Liver (tissue), 9 donors: ENCODE measurements around the gene STUM. TPM values are rescaled to one million over a fixed set of nuclear protein-coding genes. Genes with fewer than 3 reads are reported as not detected.

Experiments used
- DNase-seq: peaks from one replicate; pipeline ENCODE4 v3.0.0-alpha.2; 2017; ENCODE audit warnings: low spot score
- H3K27ac ChIP-seq, 2 donors: one replicate each; pipeline ENCODE4 v1.7.0; 2013; ENCODE audit warnings: inconsistent platforms in 2 of 2, low read length in 2 of 2, control low read depth in 1 of 2, low read depth in 1 of 2, mild to moderate bottlenecking in 1 of 2
- H3K27me3 ChIP-seq, 4 donors: one replicate each; pipeline versions ENCODE4 v1.6.1 to v1.7.0; 2013; ENCODE audit warnings: low read length in 3 of 4, inconsistent platforms in 1 of 4, mild to moderate bottlenecking in 1 of 4, moderate library complexity in 1 of 4; ENCODE audit not compliant: control insufficient read depth in 4 of 4, insufficient read depth in 4 of 4
- H3K36me3 ChIP-seq, 4 donors: one replicate each; pipeline versions ENCODE4 v1.6.1 to v1.7.0; 2013; ENCODE audit warnings: low read length in 3 of 4, mild to moderate bottlenecking in 3 of 4, low read depth in 1 of 4, moderate library complexity in 1 of 4; ENCODE audit not compliant: control insufficient read depth in 4 of 4, insufficient read depth in 3 of 4
- H3K4me1 ChIP-seq, 4 donors: one replicate each; pipeline versions ENCODE4 v1.6.1 to v1.7.0; 2013; ENCODE audit warnings: low read length in 3 of 4, mild to moderate bottlenecking in 3 of 4, moderate library complexity in 1 of 4; ENCODE audit not compliant: control insufficient read depth in 4 of 4, insufficient read depth in 4 of 4
- H3K4me3 ChIP-seq, 3 donors: one replicate each; pipeline versions ENCODE4 v1.6.1 to v1.7.0; 2013; ENCODE audit warnings: low read length in 3 of 3, control low read depth in 1 of 3, low read depth in 1 of 3, mild to moderate bottlenecking in 1 of 3
- H3K9ac ChIP-seq, 2 donors: one replicate each; pipeline ENCODE4 v1.7.0; 2013; ENCODE audit warnings: low read length in 2 of 2, mild to moderate bottlenecking in 2 of 2, moderate library complexity in 2 of 2, control low read depth in 1 of 2, low read depth in 1 of 2
- H3K9me3 ChIP-seq, 4 donors: one replicate each; pipeline versions ENCODE4 v1.6.1 to v1.7.0; 2013; ENCODE audit warnings: low read length in 3 of 4; ENCODE audit not compliant: control insufficient read depth in 4 of 4
- CTCF ChIP-seq: fragments of 150-350 bp; IDR thresholded peaks from 2 replicates; pipeline ENCODE4 v1.5.1; 2017; ENCODE audit warnings: improper control_type of control experiment, low read depth, low read length; ENCODE audit not compliant: missing input control
- FOXA1 ChIP-seq: IDR thresholded peaks from 2 replicates; pipeline ENCODE4 v1.6.1; 2016; ENCODE audit warnings: antibody characterized with exemption
- FOXA2 ChIP-seq: IDR thresholded peaks from 2 replicates; pipeline ENCODE4 v1.6.1; 2016; ENCODE audit warnings: antibody characterized with exemption
- GABPA ChIP-seq, 2 donors: IDR thresholded peaks in 1 of 2; conservative IDR thresholded peaks in 1 of 2; 2 replicates each; pipeline ENCODE4 v1.6.1; 2016; ENCODE audit warnings: antibody characterized with exemption in 2 of 2, mild to moderate bottlenecking in 1 of 2, moderate library complexity in 1 of 2
- HNF4A ChIP-seq, 2 donors: conservative IDR thresholded peaks; 2 replicates each; pipeline ENCODE4 v1.6.1; 2016; ENCODE audit warnings: antibody characterized with exemption in 2 of 2, mild to moderate bottlenecking in 2 of 2
- JUND ChIP-seq, 2 donors: IDR thresholded peaks; 2 replicates each; pipeline ENCODE4 v1.6.1; 2016; ENCODE audit warnings: antibody characterized with exemption in 2 of 2
- MAX ChIP-seq: IDR thresholded peaks from 2 replicates; pipeline ENCODE4 v1.6.1; 2016; ENCODE audit warnings: antibody characterized with exemption
- RAD21 ChIP-seq, 2 donors: IDR thresholded peaks; 2 replicates each; pipeline ENCODE4 v1.6.1; 2016; ENCODE audit warnings: antibody characterized with exemption in 2 of 2, mild to moderate bottlenecking in 2 of 2
- REST ChIP-seq: IDR thresholded peaks from 2 replicates; pipeline ENCODE4 v1.6.1; 2016; ENCODE audit warnings: antibody characterized with exemption, mild to moderate bottlenecking
- RXRA ChIP-seq, 2 donors: IDR thresholded peaks; 2 replicates each; pipeline ENCODE4 v1.6.1; 2017 to 2018; ENCODE audit warnings: antibody characterized with exemption in 2 of 2, mild to moderate bottlenecking in 1 of 2
- TAF1 ChIP-seq: conservative IDR thresholded peaks from 2 replicates; pipeline ENCODE4 v1.6.1; 2016; ENCODE audit warnings: antibody characterized with exemption, mild to moderate bottlenecking
- YY1 ChIP-seq: IDR thresholded peaks from 2 replicates; pipeline ENCODE4 v1.6.1; 2016; ENCODE audit warnings: antibody characterized with exemption, mild to moderate bottlenecking
- ZBTB33 ChIP-seq: IDR thresholded peaks from 2 replicates; pipeline ENCODE4 v1.6.1; 2016; ENCODE audit warnings: antibody characterized with exemption
- WGBS: extraction: QIAGEN DNeasy Blood & Tissue Kit; methylation state at CpG from one replicate; pipeline ENCODE4 v1.1.7; 2013; 5-methylcytosine and 5-hydroxymethylcytosine counted together
- polyA plus RNA-seq, 2 donors: library from polyadenylated mRNA; stranded (reverse) in 1 of 2; unstranded in 1 of 2; fragments of 200-250 nt in 1 of 2; fragments of >200 nt in 1 of 2; fragmentation: Nextera tagmentation in 1 of 2; extraction: Ambion mirVana in 1 of 2; gene quantifications; one replicate each; pipeline versions ENCODE4 v1.2.1 to v1.2.3, GENCODE V29; 2013 to 2015
- total RNA-seq, 2 donors: library from RNA; depleted of rRNA; stranded (reverse); fragments of >200 nt; gene quantifications; one replicate each; pipeline ENCODE4 v1.2.3, GENCODE V29; 2014
- donor health status: healthy.
- donor health status: healthy.
- donor health status: healthy.
- donor health status: healthy.
- donor health status: healthy.

Gene STUM
- total and polyA plus RNA-seq, 4 donors = 0.03 to 0.14 (median 0.07) TPM

GRCh38 chr1:226575739-226576378, 27.3 kb downstream of the STUM start:
- 77% methylated on average over 9 of the region's 9 CpGs for WGBS
- TF ChIP-seq MAX (no peak), FOXA2 (no peak), TAF1 (no peak), RXRA (IDR thresholded peaks at IDR 0.05) (no peak)

GRCh38 chr1:226576601-226577000, 28.0 kb downstream of the STUM start:
- peaks cover 0 to 6% (median 0%) of the 10 kb centered on the region in 4 donors for H3K4me1 ChIP-seq
- H3K27me3 ChIP-seq = no peaks in the 10 kb centered on the region
- no peaks in the 10 kb centered on the region for H3K9me3 ChIP-seq
- no peak overlapping the region for H3K27ac ChIP-seq
- no peak overlapping the region for H3K4me3 ChIP-seq
- DNase-seq = no peak
- no peak overlapping the region for H3K9ac ChIP-seq
- no peak for TF ChIP-seq FOXA2
- no peak for TF ChIP-seq YY1
- TF ChIP-seq CTCF = no peak
- TF ChIP-seq FOXA1 = no peak
- TF ChIP-seq HNF4A (conservative IDR thresholded peaks at IDR 0.05) = no peak
- no peak for TF ChIP-seq REST
- 85% methylated on average over 3 of the region's 3 CpGs for WGBS
- no peaks in the 10 kb centered on the region for H3K36me3 ChIP-seq

More at GRCh38 chr1:226575739-226576378, 27.3 kb downstream of the STUM start:
- DNase-seq = no peak
- H3K36me3 ChIP-seq = no peaks in the 10 kb centered on the region
- H3K9me3 ChIP-seq = no peaks in the 10 kb centered on the region
- peaks cover 0 to 6% (median 0%) of the 10 kb centered on the region in 4 donors for H3K4me1 ChIP-seq
- no peak overlapping the region for H3K9ac ChIP-seq
- H3K27ac ChIP-seq = no peak overlapping the region
- H3K4me3 ChIP-seq = no peak overlapping the region
- no peaks in the 10 kb centered on the region for H3K27me3 ChIP-seq

- no peak for TF ChIP-seq GABPA (IDR thresholded peaks at IDR 0.05 in 1 of 2, conservative IDR thresholded peaks at IDR 0.05 in 1 of 2)
- no peak for TF ChIP-seq HNF4A (conservative IDR thresholded peaks at IDR 0.05)
- no peak for TF ChIP-seq JUND (IDR thresholded peaks at IDR 0.05)
- TF ChIP-seq ZBTB33 = no peak
- no peak for TF ChIP-seq TAF1
- no peak for TF ChIP-seq RAD21 (IDR thresholded peaks at IDR 0.05)
- no peak for TF ChIP-seq MAX
- no peak for TF ChIP-seq FOXA1
- Histone ChIP-seq H3K27me3 (no peaks in the 10 kb centered on the region), H3K4me3 (no peak overlapping the region), H3K36me3 (no peaks in the 10 kb centered on the region), H3K9ac (no peak overlapping the region), H3K9me3 (no peaks in the 10 kb centered on the region), H3K27ac (no peak overlapping the region), H3K4me1 (peaks cover 0 to 6% (median 0%) of the 10 kb centered on the region in 4 donors)
- no peak for DNase-seq
- WGBS = 92% methylated on average over 15 of the region's 15 CpGs
Measured at GRCh38 chr1:226577401-226578180, 29.0 kb downstream of the STUM start.
